Stimulated activated memory B cell treated with anti-CD40 and anti-IgM and Interleukin-4, amounts not matched to agents 10 μg/mL and 1 μg/mL and 100 μg/mL, for 72 hours (primary cell): ENCODE results near the gene LRSAM1.

Experiments used
- ATAC-seq: fragments of 150-1000 bp; cut with Tn5 transposase; 2 replicates; pipeline ENCODE4 v1.10.0; 2021
- H3K27ac Mint-ChIP-seq: one replicate; pipeline ENCODE4 v1.8.0; 2022; ENCODE audit warnings: mild to moderate bottlenecking, mixed read lengths
- H3K27me3 Mint-ChIP-seq: one replicate; pipeline ENCODE4 v1.8.0; 2022; ENCODE audit warnings: mixed read lengths
- H3K36me3 Mint-ChIP-seq: one replicate; pipeline ENCODE4 v1.8.0; 2022; ENCODE audit warnings: mixed read lengths
- H3K4me1 Mint-ChIP-seq: one replicate; pipeline ENCODE4 v1.8.0; 2022; ENCODE audit warnings: mixed read lengths
- H3K4me3 Mint-ChIP-seq: one replicate; pipeline ENCODE4 v1.8.0; 2022; ENCODE audit warnings: mild to moderate bottlenecking, moderate library complexity, mixed read lengths
- H3K9me3 Mint-ChIP-seq: one replicate; pipeline ENCODE4 v1.8.0; 2022; ENCODE audit warnings: mixed read lengths

Gene LRSAM1

GRCh38 chr9:127506117-127506813 lies 55.0 kb downstream of the LRSAM1 start:
- H3K36me3 Mint-ChIP-seq: no peaks in the 10 kb centered on the region
- no peak overlapping the region for H3K27ac Mint-ChIP-seq
- ATAC-seq: peak; percentile 2
- no peaks in the 10 kb centered on the region for H3K4me1 Mint-ChIP-seq
- no peak overlapping the region for H3K4me3 Mint-ChIP-seq
- H3K9me3 Mint-ChIP-seq: no peaks in the 10 kb centered on the region
- H3K27me3 Mint-ChIP-seq: no peaks in the 10 kb centered on the region

DNA sequence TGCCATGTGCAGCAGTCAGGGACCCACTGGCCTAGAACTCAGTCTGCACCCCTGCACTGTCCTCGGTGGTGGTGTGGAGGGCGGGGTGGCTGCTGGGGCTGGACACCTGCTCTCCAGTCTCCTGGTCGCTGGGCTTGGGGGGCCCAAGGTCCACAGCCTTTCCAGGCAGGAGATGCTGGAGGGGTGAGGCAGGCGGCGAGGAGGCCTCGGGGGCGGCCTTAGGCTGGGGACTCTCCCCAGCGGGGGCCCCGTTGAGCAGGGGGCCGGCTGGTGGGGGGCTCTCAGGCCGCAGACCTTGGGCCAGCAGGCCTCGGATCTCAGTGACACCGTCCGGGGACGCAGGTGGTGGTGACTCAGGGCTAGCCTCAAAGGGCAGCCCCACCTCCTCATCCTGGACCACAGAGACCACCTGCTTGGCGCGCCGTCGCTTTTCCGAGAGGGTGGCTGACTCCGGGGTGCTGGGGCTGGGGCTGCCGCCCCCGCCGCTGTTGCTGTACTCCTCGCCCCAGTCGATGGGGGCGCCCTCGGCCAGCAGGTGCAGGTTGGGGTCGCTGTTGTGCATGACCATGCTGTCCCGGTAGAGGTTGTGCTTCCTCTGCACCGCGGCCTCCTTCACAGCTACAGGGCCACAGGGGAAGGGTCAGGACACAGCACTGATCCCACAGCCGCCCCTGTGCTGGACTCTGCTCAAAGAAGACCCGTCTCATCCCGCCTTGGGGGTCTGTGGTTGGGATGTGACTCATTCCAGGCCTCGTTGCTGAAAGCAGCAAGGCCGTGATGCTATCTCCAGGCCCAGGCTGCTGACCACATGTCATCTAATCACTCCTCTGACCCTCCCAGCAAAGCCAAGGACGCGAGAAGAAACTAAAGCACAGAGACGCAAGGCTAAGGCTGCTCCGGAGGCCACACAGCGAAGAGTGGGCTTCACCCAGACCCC lies 55.8 kb downstream of the LRSAM1 start:
- no peaks in the 10 kb centered on the region for H3K9me3 Mint-ChIP-seq
- no peaks in the 10 kb centered on the region for H3K36me3 Mint-ChIP-seq
- H3K4me1 Mint-ChIP-seq: no peaks in the 10 kb centered on the region
- peak; percentile 3 for ATAC-seq
- no peaks in the 10 kb centered on the region for H3K27me3 Mint-ChIP-seq
- H3K27ac Mint-ChIP-seq: no peak overlapping the region
- no peak overlapping the region for H3K4me3 Mint-ChIP-seq

DNA sequence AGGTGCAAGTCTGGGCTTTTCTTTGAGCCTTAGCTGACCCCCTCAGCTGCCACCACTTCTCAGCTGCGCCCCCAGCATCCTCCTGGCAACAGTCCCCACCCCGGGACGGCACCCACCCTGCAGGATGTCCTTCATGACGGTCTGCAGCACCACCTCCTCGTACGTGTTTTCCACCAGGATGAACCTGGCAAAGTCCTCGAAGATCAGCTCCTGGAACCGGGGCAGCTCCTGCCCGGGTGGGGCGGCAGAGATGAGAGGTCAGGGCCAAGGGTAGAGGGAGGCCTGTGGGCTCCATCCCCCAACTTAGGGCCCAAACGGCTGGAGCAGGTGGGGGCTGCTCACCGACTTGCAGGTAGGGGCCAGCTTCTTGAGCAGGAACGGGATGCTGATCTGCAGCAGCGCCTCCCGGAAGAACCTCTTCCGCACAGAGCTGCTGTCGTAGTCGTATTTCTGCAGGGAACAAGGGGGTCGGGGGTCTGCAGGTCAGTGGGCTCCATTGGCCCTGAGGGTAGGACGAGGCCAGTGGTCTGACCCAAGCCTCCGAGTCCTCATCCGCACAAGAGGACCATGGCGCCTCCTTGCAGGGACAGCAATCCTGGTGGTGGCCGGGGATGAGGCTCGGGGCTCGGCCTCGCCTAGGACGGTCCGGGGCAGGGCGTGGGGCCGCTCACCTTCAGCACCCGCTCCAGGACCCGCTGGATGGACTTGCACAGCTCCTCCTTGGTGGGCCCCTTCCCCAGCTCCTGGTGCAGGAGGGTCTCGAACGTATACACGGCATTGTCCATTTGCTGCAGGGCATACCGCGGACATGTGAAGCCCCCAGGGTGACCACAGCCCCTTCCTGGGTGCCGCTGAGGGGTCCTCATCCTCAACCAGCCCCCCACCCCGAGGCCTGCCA lies 56.7 kb downstream of the LRSAM1 start:
- no peak overlapping the region for H3K27ac Mint-ChIP-seq
- no peaks in the 10 kb centered on the region for H3K9me3 Mint-ChIP-seq
- H3K4me3 Mint-ChIP-seq: no peak overlapping the region
- no peaks in the 10 kb centered on the region for H3K27me3 Mint-ChIP-seq
- H3K4me1 Mint-ChIP-seq: no peaks in the 10 kb centered on the region
- no peak for ATAC-seq
- no peaks in the 10 kb centered on the region for H3K36me3 Mint-ChIP-seq

GRCh38 chr9:127508901-127509260 lies 57.6 kb downstream of the LRSAM1 start:
- Mint-ChIP-seq H3K27me3 (no peaks in the 10 kb centered on the region), H3K27ac (no peak overlapping the region), H3K4me3 (no peak overlapping the region), H3K4me1 (no peaks in the 10 kb centered on the region), H3K9me3 (no peaks in the 10 kb centered on the region), H3K36me3 (no peaks in the 10 kb centered on the region)
- ATAC-seq: no peak

DNA sequence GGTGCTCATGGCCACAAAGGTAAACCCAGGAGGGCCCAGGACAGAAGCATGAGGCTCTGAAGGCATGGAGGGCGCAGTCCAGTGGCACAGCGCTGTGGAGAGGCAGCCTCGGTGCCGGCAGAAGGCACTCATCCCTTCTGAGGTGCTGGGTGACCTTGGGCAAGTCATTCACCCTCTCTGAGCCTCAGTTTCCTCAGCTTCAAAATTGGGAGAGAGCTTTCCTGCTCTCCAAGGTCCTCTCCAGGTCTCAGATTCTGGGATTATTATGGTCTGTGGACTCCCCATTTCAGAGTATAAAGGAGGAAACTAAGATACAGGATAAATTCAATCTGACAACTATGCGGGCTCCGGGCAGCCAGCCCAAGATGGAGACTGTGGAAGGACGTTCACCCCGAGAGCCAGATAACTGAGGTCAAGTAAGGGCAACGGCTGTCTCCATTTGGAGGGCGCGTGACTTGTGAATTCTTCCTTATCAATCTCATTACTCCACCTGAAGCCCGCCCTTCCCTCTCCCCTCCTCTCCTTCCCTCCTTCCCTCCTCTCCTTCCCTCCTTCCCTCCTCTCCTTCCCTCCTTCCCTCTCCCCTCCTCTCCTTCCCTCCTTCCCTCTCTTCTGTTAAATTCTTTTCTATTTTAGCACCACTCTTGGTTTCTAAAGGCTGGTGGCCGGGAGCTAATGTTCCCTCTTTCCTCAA lies 58.1 kb downstream of the LRSAM1 start:
- H3K27me3 Mint-ChIP-seq: no peaks in the 10 kb centered on the region
- H3K27ac Mint-ChIP-seq: no peak overlapping the region
- H3K4me1 Mint-ChIP-seq: no peaks in the 10 kb centered on the region
- no peak overlapping the region for H3K4me3 Mint-ChIP-seq
- H3K9me3 Mint-ChIP-seq: no peaks in the 10 kb centered on the region
- no peak for ATAC-seq
- H3K36me3 Mint-ChIP-seq: no peaks in the 10 kb centered on the region

DNA sequence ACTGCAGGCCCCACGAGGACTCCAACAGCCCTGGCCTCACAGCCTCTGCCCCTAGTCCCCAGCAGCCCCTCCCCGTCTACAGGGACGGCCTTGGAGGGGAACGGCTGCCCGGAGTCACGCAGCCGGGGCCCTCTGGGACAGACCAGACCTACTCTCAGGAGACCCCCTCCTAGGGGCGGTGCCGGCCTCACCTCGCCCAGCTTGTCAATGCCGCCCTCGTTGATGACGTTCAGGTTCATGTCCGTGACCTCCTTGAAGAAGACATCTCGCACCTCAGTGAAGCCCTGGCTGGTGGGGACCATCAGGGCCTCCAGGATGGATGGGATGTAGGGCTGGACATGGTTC lies 58.6 kb downstream of the LRSAM1 start:
- Mint-ChIP-seq H3K27ac (no peak overlapping the region), H3K4me3 (no peak overlapping the region), H3K36me3 (no peaks in the 10 kb centered on the region), H3K4me1 (no peaks in the 10 kb centered on the region), H3K9me3 (no peaks in the 10 kb centered on the region), H3K27me3 (no peaks in the 10 kb centered on the region)
- ATAC-seq: no peak

DNA sequence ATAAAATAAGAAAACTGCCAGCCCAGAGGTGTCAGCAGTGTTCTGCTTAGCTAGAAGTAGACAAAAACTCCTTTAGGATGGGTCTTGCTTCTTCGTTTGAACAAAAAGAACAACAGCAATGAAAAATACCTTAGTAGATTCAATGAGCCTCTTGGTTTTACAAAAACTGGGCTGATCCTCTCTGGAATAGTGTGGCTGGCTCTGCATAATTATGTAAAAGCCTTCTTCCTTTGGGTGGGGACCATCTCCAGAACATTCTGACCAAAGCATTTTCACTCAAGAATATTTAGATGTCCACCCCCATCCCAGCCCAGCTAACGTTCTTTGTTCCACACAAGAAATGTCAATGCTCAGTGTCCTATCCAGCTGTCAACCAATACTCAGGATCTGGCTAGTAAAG lies 63.2 kb downstream of the LRSAM1 start:
- H3K4me3 Mint-ChIP-seq: no peak overlapping the region
- H3K27ac Mint-ChIP-seq: no peak overlapping the region
- H3K27me3 Mint-ChIP-seq: peaks cover 19% of the 10 kb centered on the region
- H3K36me3 Mint-ChIP-seq: no peaks in the 10 kb centered on the region
- no peak for ATAC-seq
- H3K4me1 Mint-ChIP-seq: peaks cover 16% of the 10 kb centered on the region
- H3K9me3 Mint-ChIP-seq: no peaks in the 10 kb centered on the region

- Mint-ChIP-seq H3K9me3 (no peaks in the 10 kb centered on the region), H3K27me3 (peaks cover 19% of the 10 kb centered on the region), H3K36me3 (no peaks in the 10 kb centered on the region), H3K27ac (no peak overlapping the region), H3K4me1 (peaks cover 17% of the 10 kb centered on the region), H3K4me3 (no peak overlapping the region)
- no peak for ATAC-seq
Observed at GRCh38 chr9:127516835-127517607, 65.7 kb downstream of the LRSAM1 start.

DNA sequence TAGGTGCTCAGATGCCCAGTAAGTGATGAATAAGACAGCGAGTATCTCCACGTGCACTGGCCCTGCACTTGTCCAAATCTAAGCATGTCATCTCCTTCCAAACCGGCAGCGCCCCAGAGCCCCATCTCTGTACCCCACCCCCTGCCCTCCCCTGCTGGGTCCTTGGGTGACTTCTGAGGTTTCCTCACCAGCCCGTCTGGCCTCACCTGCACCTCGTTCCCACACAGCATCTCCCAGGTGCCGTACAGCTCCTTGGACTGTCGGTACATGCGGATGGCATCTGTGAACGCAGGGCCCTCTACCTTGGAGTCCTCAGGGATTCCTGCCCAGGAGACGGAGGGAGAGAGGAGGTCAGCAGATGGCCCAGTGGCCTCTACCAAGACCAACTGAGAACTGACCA lies 66.3 kb downstream of the LRSAM1 start:
- no peak overlapping the region for H3K4me3 Mint-ChIP-seq
- H3K36me3 Mint-ChIP-seq: no peaks in the 10 kb centered on the region
- H3K4me1 Mint-ChIP-seq: peaks cover 17% of the 10 kb centered on the region
- peaks cover 19% of the 10 kb centered on the region for H3K27me3 Mint-ChIP-seq
- H3K9me3 Mint-ChIP-seq: peaks cover 2% of the 10 kb centered on the region
- no peak overlapping the region for H3K27ac Mint-ChIP-seq
- ATAC-seq: no peak

GRCh38 chr9:127518091-127518856 lies 67.0 kb downstream of the LRSAM1 start:
- H3K4me3 Mint-ChIP-seq: no peak overlapping the region
- H3K27ac Mint-ChIP-seq: peak overlapping the region; percentile 57
- peaks cover 5% of the 10 kb centered on the region for H3K9me3 Mint-ChIP-seq
- peaks cover 17% of the 10 kb centered on the region for H3K4me1 Mint-ChIP-seq
- H3K36me3 Mint-ChIP-seq: no peaks in the 10 kb centered on the region
- ATAC-seq: peak; percentile 54
- peaks cover 19% of the 10 kb centered on the region for H3K27me3 Mint-ChIP-seq

- no peaks in the 10 kb centered on the region for H3K36me3 Mint-ChIP-seq
- H3K27me3 Mint-ChIP-seq: peaks cover 19% of the 10 kb centered on the region
- H3K4me3 Mint-ChIP-seq: no peak overlapping the region
- H3K9me3 Mint-ChIP-seq: peaks cover 5% of the 10 kb centered on the region
- ATAC-seq: peak; percentile 65
- H3K27ac Mint-ChIP-seq: no peak overlapping the region
- H3K4me1 Mint-ChIP-seq: peaks cover 17% of the 10 kb centered on the region
Observed at GRCh38 chr9:127519301-127520166, 68.2 kb downstream of the LRSAM1 start.

GRCh38 chr9:127520941-127521918 lies 69.9 kb downstream of the LRSAM1 start:
- Mint-ChIP-seq H3K27ac (no peak overlapping the region), H3K4me1 (peaks cover 17% of the 10 kb centered on the region), H3K36me3 (no peaks in the 10 kb centered on the region), H3K9me3 (peaks cover 12% of the 10 kb centered on the region), H3K27me3 (peaks cover 19% of the 10 kb centered on the region), H3K4me3 (no peak overlapping the region)
- ATAC-seq: no peak
